Smooth muscle cell (in vitro differentiated cells): ENCODE data around the gene SLC43A2. TPM values are rescaled to one million over a fixed set of nuclear protein-coding genes. Genes with fewer than 3 reads are reported as not detected.

ENCODE experiments used
- DNase-seq: peaks from one replicate; lab custom pipeline; 2025; ENCODE audit not compliant: unreplicated experiment; lab: John Stamatoyannopoulos, UW
- H2AFZ ChIP-seq: fragments of 200-600 bp; sonication (generic); 2 replicates; pipeline ENCODE4 v1.6.0; 2016; ENCODE audit warnings: antibody characterized with exemption, low read depth, mild to moderate bottlenecking
- H3F3A ChIP-seq: fragments of 200-600 bp; sonication (generic); 2 replicates; pipeline ENCODE4 v1.6.0; 2017; ENCODE audit warnings: antibody characterized with exemption, low read depth
- H3K27ac ChIP-seq: fragments of 200-600 bp; sonication (generic); 2 replicates; pipeline ENCODE4 v1.5.1; 2016; ENCODE audit warnings: low read depth, mild to moderate bottlenecking
- H3K27me3 ChIP-seq: fragments of 200-600 bp; sonication (generic); 2 replicates; pipeline ENCODE4 v1.6.1; 2016; ENCODE audit warnings: low read depth, mild to moderate bottlenecking
- H3K36me3 ChIP-seq: fragments of 200-600 bp; sonication (generic); 2 replicates; pipeline ENCODE4 v1.5.1; 2016; ENCODE audit warnings: low read depth
- H3K4me1 ChIP-seq: fragments of 200-600 bp; sonication (generic); 2 replicates; pipeline ENCODE4 v1.5.1; 2016; ENCODE audit warnings: low read depth
- H3K4me2 ChIP-seq: fragments of 200-600 bp; sonication (generic); 2 replicates; pipeline ENCODE4 v1.6.0; 2016; ENCODE audit warnings: mild to moderate bottlenecking
- H3K4me3 ChIP-seq: fragments of 200-600 bp; sonication (generic); 2 replicates; pipeline ENCODE4 v1.5.1; 2016; ENCODE audit warnings: mild to moderate bottlenecking
- H3K79me2 ChIP-seq: fragments of 200-600 bp; sonication (generic); 2 replicates; pipeline ENCODE4 v1.6.0; 2016; ENCODE audit warnings: low read depth, mild to moderate bottlenecking
- H3K9ac ChIP-seq: fragments of 200-600 bp; sonication (generic); 2 replicates; pipeline ENCODE4 v1.6.0; 2016; ENCODE audit warnings: low read depth
- H3K9me3 ChIP-seq: fragments of 200-600 bp; sonication (generic); replicated peaks from 2 replicates; pipeline ENCODE4 v1.5.1; 2016; ENCODE audit warnings: low read depth
- H4K20me1 ChIP-seq: fragments of 200-600 bp; sonication (generic); 2 replicates; pipeline ENCODE4 v1.6.0; 2016; ENCODE audit warnings: low read depth
- WGBS: methylation state at CpG from one replicate; pipeline ENCODE4 v1.1.7; 2016; ENCODE audit warnings: low lambda C conversion rate; 5-methylcytosine and 5-hydroxymethylcytosine counted together
- polyA plus RNA-seq: library from polyadenylated mRNA; unstranded; fragments of >200 nt; fragmentation: Nextera tagmentation; extraction: Ambion mirVana; gene quantifications from 2 replicates; pipeline ENCODE4 v1.2.1, GENCODE V29; 2016
- small RNA-seq: library from RNA; depleted of rRNA; stranded (forward); fragments of <200 nt; gene quantifications from one replicate; pipeline ENCODE3, GENCODE V24; 2014
- total RNA-seq: library from RNA; depleted of rRNA; stranded (reverse); fragments of >200 nt; gene quantifications from 2 replicates; pipeline ENCODE4 v1.2.3, GENCODE V29; 2014
- TF ChIP-seq, protein P1 (sequence below): fragments of 200-600 bp; sonication (generic); IDR thresholded peaks from 2 replicates; pipeline ENCODE4 v1.5.1; 2017; ENCODE audit warnings: borderline replicate concordance, mild to moderate bottlenecking, antibody characterized with exemption; ENCODE audit not compliant: insufficient read depth, poor library complexity, severe bottlenecking

Gene SLC43A2
- total and polyA plus RNA-seq, 2 experiments from 2014 or later: 3.8 to 5.3 TPM

DNA sequence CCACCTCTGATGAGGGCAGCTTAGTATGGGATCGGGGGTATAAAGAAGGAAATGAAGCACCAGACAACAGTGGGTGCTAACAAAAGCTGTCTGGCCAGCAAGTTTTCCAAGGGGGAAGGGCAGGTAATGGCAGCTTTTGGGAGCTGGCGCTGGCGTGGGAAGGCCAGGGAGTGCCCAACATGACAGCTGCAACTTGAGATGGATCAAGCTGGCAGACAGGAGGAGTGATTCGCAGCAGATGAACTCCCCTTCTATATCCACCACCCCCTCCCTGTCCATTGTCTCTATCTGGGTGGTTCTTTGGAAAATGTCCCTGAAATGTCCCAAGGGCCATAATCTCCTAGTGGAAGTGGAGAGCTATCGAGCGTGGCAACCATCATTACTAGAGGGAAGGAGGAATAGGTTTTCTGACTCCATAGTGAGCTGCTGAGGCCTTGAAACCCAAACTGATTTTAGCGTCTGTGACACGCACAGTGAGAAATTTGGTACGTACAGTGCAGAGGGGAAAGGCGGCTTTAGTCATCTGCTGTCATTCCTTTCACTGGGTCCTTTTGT is 107.5 kb downstream of the SLC43A2 start:
- H3F3A ChIP-seq: peaks cover 7% of the 10 kb centered on the region
- H3K4me2 ChIP-seq: no peak overlapping the region
- H4K20me1 ChIP-seq: no peaks in the 10 kb centered on the region
- TF ChIP-seq, protein P1, sequence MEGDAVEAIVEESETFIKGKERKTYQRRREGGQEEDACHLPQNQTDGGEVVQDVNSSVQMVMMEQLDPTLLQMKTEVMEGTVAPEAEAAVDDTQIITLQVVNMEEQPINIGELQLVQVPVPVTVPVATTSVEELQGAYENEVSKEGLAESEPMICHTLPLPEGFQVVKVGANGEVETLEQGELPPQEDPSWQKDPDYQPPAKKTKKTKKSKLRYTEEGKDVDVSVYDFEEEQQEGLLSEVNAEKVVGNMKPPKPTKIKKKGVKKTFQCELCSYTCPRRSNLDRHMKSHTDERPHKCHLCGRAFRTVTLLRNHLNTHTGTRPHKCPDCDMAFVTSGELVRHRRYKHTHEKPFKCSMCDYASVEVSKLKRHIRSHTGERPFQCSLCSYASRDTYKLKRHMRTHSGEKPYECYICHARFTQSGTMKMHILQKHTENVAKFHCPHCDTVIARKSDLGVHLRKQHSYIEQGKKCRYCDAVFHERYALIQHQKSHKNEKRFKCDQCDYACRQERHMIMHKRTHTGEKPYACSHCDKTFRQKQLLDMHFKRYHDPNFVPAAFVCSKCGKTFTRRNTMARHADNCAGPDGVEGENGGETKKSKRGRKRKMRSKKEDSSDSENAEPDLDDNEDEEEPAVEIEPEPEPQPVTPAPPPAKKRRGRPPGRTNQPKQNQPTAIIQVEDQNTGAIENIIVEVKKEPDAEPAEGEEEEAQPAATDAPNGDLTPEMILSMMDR: no peak
- H3K27ac ChIP-seq: no peak overlapping the region
- H3K9me3 ChIP-seq: no peaks in the 10 kb centered on the region
- H3K27me3 ChIP-seq: no peaks in the 10 kb centered on the region
- no peak overlapping the region for H3K9ac ChIP-seq
- peaks cover 8% of the 10 kb centered on the region for H3K4me1 ChIP-seq
- no peak for DNase-seq
- H3K36me3 ChIP-seq: no peaks in the 10 kb centered on the region
- no peak overlapping the region for H2AFZ ChIP-seq
- peaks cover 8% of the 10 kb centered on the region for H3K79me2 ChIP-seq
- no peak overlapping the region for H3K4me3 ChIP-seq
- 94% methylated on average over 10 of the region's 10 CpGs for WGBS

DNA sequence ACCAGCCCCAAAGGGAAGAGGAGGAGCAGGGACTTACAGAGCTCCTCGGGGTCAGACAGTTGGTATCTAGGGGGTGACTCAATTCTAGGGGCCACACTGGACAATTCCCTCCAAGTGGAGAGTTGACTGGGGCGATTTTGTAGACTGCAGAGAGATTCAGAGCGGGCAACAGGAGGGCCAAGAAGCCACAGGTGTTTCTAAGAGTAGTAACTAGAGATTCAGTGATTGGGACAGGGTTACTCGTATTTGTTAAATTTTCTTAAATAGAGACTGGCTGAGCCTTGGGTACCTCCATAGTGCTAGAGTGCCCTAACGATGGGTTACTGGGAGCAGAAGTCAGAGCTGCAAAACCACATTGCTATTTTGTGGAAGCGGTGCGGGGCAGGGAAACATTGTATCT is 109.0 kb downstream of the SLC43A2 start:
- Histone ChIP-seq H3K27me3 (no peaks in the 10 kb centered on the region), H4K20me1 (no peaks in the 10 kb centered on the region), H3K9me3 (no peaks in the 10 kb centered on the region), H3K36me3 (no peaks in the 10 kb centered on the region), H3K4me2 (no peak overlapping the region), H2AFZ (no peak overlapping the region), H3K4me1 (peaks cover 14% of the 10 kb centered on the region), H3K4me3 (no peak overlapping the region), H3K79me2 (peaks cover 14% of the 10 kb centered on the region), H3K9ac (no peak overlapping the region), H3F3A (peaks cover 7% of the 10 kb centered on the region), H3K27ac (no peak overlapping the region)
- TF ChIP-seq, protein P1: no peak
- no peak for DNase-seq
- 92% methylated on average over 7 of the region's 7 CpGs for WGBS

Small RNA genes lying within 50 kb of the gene (small RNA-seq; reads per million reads assigned to genes)
- gene RN7SL105P: not detected

Other genes starting within 250 kb of the SLC43A2 start
- 586 and 662 TPM in 2 replicates for gene YWHAE, start 228.6 kb downstream of the SLC43A2 start, total RNA-seq
- gene YWHAE, start 228.6 kb downstream of the SLC43A2 start, polyA plus RNA-seq: 383 and 429 TPM in 2 replicates
- gene CRK, start 172.6 kb downstream of the SLC43A2 start, total RNA-seq: 49.7 and 64.5 TPM in 2 replicates
- gene CRK, start 172.6 kb downstream of the SLC43A2 start, polyA plus RNA-seq: 56.8 and 69.4 TPM in 2 replicates
- gene MYO1C, start 136.1 kb downstream of the SLC43A2 start, total RNA-seq: 61.8 and 80.4 TPM in 2 replicates
- 81.5 and 99.9 TPM in 2 replicates for gene MYO1C, start 136.1 kb downstream of the SLC43A2 start, polyA plus RNA-seq
- gene INPP5K, start 112.2 kb downstream of the SLC43A2 start, total RNA-seq: 12.6 and 32.3 TPM in 2 replicates
- gene INPP5K, start 112.2 kb downstream of the SLC43A2 start, polyA plus RNA-seq: 9.6 and 19.7 TPM in 2 replicates
- 14.4 and 26.9 TPM in 2 replicates for gene PITPNA, start 66.0 kb downstream of the SLC43A2 start, total RNA-seq
- gene PITPNA, start 66.0 kb downstream of the SLC43A2 start, polyA plus RNA-seq: 42.7 and 47.2 TPM in 2 replicates
- gene SCARF1, start 16.9 kb upstream of the SLC43A2 start, total RNA-seq: 0.45 and 0.63 TPM in 2 replicates
- gene SCARF1, start 16.9 kb upstream of the SLC43A2 start, polyA plus RNA-seq: 0.11 and 0.65 TPM in 2 replicates
- 5.1 and 8.4 TPM in 2 replicates for gene RILP, start 21.0 kb upstream of the SLC43A2 start, total RNA-seq
- gene RILP, start 21.0 kb upstream of the SLC43A2 start, polyA plus RNA-seq: 7.4 and 7.7 TPM in 2 replicates
- gene PRPF8, start 56.0 kb upstream of the SLC43A2 start, total RNA-seq: 99.7 and 111 TPM in 2 replicates
- 129 and 135 TPM in 2 replicates for gene PRPF8, start 56.0 kb upstream of the SLC43A2 start, polyA plus RNA-seq
- gene TLCD2, start 81.5 kb upstream of the SLC43A2 start, total RNA-seq: 2.5 and 3.4 TPM in 2 replicates
- 1.9 and 3.6 TPM in 2 replicates for gene TLCD2, start 81.5 kb upstream of the SLC43A2 start, polyA plus RNA-seq
- gene WDR81, start 95.9 kb upstream of the SLC43A2 start, total RNA-seq: 5.6 and 5.7 TPM in 2 replicates
- 9.7 TPM in 2 replicates for gene WDR81, start 95.9 kb upstream of the SLC43A2 start, polyA plus RNA-seq
- 0.18 and 0.36 TPM in 2 replicates for gene SERPINF2, start 114.0 kb upstream of the SLC43A2 start, total RNA-seq
- 0.22 and 0.66 TPM in 2 replicates for gene SERPINF2, start 114.0 kb upstream of the SLC43A2 start, polyA plus RNA-seq
- gene SERPINF1, start 133.2 kb upstream of the SLC43A2 start, total RNA-seq: 645 and 778 TPM in 2 replicates
- gene SERPINF1, start 133.2 kb upstream of the SLC43A2 start, polyA plus RNA-seq: 370 and 498 TPM in 2 replicates
- gene SMYD4, start 201.1 kb upstream of the SLC43A2 start, total RNA-seq: 9.5 and 10.3 TPM in 2 replicates
- gene SMYD4, start 201.1 kb upstream of the SLC43A2 start, polyA plus RNA-seq: 11.1 and 11.7 TPM in 2 replicates
- gene RPA1, start 201.2 kb upstream of the SLC43A2 start, total RNA-seq: 25.2 and 29.6 TPM in 2 replicates
- 37.8 and 46.3 TPM in 2 replicates for gene RPA1, start 201.2 kb upstream of the SLC43A2 start, polyA plus RNA-seq